Mesenteric fat pad (tissue), 1 donor: ENCODE measurements around the gene ROR2. TPM values are rescaled to one million over a fixed set of nuclear protein-coding genes. Genes with fewer than 3 reads are reported as not detected.
A peak's percentile ranks its signal among the peaks of the same experiment; 100 is the strongest.

Experiments used
- DNase-seq: peaks from one replicate; pipeline ENCODE4 v3.0.0-alpha.2; 2020; ENCODE audit warnings: low spot score
- total RNA-seq: library from RNA; stranded (reverse); fragmentation: NEBNext Ultra II Directional; extraction: Animal tissue kit (Norgen Biotek cat#: 25700); gene quantifications from one replicate; pipeline ENCODE4 v1.2.1, GENCODE V29; 2021
- donor health status: DM: yes; HTN: yes; CAD: no.

ROR2 gene
- total RNA-seq, 1 donor from 2014 or later = 9.5 TPM

DNA sequence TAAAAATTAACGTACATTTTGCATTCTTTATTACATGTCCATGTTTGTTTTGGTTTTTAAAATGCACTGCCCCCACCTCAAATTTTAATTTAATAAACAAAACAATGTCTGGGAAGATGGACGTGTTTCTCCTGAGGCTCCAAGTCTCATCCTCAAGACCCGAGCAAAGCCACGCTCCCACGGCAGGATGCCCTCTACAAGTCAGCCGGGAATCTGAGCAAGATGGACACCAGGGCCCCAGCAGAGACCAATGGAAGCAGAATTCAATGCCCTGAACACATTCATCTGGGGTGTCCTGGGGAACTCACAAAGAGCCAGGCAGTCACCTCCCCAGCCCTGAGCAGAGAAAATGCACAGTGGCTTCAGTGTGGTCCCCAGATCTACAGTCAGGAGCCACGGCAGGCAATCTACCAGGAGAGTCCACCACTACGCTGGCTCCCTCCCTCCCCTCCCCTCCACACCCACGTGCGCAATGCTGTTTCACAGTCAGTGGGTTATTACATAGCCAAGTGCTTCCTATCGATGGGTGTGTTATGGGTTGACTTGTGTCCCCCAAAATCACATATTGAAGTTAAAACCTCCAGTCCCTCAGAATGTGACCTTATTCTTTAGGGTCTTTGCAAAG is 129.8 kb downstream of the ROR2 start:
- DNase-seq = no peak

GRCh38 chr9:91818647-91819403 is 131.2 kb downstream of the ROR2 start:
- no peak for DNase-seq

- DNase-seq = no peak
Observed at GRCh38 chr9:91818225-91818585, 131.8 kb downstream of the ROR2 start.

- peak; percentile 69 for DNase-seq
Observed at GRCh38 chr9:91817493-91818224, 132.4 kb downstream of the ROR2 start.

DNA sequence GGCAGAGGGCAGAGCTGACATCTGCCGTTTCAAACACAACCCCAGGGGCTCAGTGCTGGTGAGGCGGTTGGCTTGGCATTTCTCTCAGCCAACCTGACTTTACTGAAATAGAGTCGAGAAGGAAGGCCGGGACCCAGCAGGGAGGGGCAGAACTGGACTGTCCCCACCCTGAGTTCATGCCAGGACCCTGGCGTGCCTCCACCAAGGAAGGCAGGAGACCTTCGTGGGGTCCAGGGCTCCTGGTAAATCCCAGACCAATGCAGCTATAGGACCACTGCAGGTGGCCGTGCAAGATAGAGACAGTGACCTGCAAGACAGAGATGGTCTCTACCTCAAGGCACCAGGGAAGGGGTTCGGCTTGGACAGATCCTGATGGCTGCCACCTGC is 132.9 kb downstream of the ROR2 start:
- no peak for DNase-seq

- DNase-seq = peak; percentile 80
Observed at GRCh38 chr9:91816356-91816755, 133.7 kb downstream of the ROR2 start.

- DNase-seq = peak; percentile 73
Observed at GRCh38 chr9:91815896-91816295, 134.1 kb downstream of the ROR2 start.

GRCh38 chr9:91814753-91815152 is 135.3 kb downstream of the ROR2 start:
- peak; percentile 85 for DNase-seq

DNA sequence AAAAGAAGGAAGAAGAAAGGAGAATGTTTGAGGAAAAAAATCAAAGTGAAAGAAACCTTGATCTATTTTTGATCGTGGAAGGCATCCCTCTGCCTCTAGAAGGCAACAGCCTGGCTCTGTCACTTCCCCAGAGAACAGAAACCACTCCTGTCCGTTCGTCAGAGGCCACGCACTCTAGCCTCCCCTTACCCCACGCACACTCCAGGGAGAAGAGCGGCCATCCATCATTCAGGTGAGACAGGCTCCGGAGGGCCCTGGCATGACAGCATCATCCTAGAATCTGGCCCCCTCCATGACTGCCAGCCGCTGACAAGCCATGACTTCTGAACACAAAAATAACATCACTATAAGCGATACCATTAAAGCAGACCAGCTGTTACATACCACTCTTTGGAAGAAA is 135.8 kb downstream of the ROR2 start:
- peak; percentile 28 for DNase-seq

- DNase-seq = peak; percentile 28
Observed at GRCh38 chr9:91813176-91813795, 136.7 kb downstream of the ROR2 start.

DNA sequence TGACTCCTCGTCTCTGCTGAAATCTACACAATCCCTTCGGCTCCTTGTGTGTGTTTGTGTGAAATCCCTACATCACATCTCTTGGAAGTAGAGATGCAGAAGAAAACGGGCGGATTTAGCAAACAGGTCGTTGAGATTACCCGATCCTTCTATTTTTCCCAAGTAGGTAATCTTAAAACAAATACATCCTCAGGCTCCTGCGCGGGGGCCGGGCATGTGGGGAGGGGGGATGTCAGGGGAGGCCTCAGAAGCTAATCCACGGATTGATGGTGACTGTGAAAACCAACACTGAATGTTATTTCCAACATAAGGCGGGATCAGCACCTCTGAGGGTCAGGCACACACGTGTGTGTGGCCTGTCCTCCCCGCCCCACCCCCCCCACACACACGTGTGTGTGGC is 137.8 kb downstream of the ROR2 start:
- peak; percentile 55 for DNase-seq

DNA sequence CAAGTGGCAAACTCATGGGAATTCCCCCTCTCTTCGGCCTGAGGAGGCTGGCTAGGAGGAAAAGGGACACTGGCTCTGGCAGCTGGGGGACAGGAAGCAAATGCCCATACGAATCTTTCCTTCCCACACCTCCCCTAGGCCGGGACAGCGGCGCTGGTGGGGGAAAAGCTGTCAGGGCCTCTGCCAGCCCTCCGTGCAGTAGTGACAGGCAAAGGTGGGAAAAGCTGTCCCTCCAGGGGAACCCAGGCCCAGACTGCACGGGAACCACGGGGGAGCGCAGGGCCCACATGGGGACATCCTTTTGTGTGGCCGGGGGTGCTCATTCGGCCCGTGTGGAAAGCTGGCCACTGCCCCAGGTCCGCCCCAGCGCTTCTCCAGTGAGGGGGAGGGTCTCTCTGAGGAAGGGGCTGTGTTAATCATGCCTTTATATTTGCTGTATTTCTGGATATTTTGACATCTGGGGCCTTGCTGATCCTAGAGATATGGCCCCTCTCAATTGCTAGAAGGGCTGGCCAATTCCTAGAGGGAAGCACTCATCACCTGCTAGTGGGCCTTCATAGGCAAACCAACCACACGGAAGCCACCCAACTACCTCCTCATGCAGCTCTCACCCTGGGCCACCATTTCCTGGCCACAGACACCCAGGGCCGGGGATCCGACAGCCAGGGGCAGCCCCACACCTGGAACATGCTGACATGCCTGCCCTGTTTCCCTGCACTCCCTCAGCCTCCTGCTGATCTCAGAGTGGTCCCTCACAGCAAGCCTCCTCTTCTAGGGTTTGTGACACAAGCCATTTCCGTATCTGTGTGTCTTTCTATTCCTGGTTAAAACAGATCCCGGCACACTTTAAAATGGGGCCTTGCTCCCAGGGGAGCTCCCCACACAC is 138.8 kb downstream of the ROR2 start:
- peak; percentile 78 for DNase-seq

- DNase-seq = peak; percentile 60
Observed at GRCh38 chr9:91810286-91810905, 139.6 kb downstream of the ROR2 start.

DNA sequence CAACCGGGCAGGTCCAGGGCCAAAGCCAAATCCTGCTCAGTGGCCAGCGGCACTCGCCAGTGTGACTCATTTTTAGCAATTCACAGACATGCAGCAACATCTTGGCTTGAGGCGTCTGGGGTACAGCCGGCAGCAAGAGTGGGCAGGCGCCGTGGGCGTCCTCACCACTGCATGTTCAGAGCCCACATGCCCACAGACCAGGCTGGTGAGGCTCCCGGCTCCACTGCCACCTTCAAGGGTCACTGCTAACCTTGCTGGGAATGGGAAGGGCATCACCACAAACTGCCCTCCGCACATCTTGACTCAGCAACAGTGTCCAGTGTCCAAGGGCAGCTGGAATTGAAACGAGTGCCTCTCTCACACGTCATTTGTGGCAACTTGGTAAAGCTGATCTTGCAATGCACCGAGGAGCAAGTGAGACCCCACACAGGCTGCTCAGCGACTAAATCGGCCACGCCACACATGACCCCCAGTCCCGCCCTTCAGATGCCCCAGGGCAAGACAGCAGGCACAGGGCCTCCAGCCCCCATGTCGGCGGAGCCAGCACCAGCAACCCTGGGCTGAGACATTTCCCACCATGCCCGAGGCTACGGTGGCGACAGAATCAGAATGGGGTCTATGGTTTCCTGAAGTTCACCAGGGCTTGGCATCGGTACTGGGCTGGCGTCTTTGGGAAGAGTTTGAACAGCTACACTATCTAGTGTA is 140.3 kb downstream of the ROR2 start:
- peak; percentile 73 for DNase-seq

DNA sequence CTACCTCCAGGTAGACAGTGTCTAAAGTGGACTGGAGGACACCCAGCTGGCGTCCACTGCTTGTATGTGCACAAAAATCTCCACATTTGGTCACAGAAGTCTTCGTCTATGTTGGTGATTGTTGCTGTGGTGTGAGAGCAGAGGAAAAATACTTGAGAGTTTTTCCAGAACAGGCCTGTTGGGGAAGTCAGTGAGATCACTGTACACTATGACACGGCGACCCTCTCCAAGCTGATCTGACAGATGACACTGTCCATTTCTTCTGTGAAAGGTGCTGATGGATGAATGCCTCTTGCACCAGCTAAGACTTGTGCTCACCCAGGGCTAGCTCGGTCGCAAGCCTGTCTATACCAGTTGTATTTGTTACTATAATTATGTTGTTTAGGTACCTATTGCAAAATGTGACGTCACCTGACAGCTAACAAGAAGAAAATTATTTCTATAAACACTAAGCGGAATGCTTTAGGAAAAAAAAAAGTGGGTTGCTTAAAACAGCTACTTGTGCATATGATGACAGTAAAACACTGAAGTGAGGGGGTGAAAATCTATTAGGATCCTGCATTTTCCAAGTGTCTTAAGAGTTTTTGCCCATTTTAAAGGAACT is 142.3 kb downstream of the ROR2 start:
- DNase-seq = peak; percentile 22

DNA sequence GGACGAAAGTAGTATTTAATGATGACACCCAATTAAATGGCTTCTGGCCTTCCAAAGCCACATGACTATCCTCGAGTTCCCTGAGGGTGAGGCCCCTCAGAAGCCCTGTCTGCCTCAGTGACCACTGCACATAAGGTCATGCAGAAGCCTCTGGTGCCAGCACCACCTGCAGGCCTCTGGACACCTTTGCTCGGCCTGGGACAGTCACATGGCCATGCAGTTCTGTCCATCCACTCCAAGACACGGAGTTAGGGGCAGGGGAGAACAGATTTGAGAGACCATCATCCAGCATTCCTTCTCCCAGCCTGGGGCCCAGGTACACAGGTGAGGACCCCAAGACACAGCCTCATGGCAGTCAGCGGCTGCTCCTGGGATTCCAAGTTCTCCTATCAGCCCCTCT is 145.0 kb downstream of the ROR2 start:
- DNase-seq = peak; percentile 65

DNA sequence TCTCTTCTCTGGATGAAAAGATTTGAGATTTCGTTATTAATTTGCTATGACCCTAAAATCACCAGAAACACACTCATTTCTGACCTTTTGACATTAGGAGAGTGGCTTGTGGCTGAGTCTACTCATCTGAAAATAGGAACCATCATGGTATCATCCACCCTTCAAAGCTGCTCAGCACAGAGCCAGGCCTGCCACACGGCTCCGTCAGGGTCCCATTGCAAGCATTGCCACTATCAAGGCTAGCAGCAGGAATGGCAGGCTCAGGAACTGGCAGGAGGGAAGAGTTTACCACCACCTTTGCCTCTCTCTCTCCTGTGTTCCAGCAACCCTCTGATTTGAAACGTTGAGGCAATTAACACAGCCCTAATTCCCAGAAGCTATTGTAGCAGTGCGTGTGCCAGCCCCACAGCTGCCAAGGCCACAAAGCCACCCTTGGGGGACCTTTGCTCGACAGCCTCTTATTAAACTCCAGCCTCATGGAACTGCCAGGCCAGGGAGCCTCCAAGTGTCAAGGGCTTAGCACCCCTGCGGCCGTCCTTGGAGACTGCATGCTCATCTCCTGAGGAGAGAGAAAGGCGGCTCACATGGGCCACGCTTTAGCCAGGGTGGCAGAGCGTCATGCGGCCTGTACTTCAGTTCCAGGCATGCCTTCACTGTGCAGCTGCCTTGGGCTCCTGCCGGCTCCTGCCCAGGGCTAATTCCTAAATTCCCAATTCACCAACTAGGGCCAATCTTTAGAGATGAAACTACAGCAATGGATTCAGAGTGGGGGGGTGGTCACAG is 145.9 kb downstream of the ROR2 start:
- peak; percentile 68 for DNase-seq

DNA sequence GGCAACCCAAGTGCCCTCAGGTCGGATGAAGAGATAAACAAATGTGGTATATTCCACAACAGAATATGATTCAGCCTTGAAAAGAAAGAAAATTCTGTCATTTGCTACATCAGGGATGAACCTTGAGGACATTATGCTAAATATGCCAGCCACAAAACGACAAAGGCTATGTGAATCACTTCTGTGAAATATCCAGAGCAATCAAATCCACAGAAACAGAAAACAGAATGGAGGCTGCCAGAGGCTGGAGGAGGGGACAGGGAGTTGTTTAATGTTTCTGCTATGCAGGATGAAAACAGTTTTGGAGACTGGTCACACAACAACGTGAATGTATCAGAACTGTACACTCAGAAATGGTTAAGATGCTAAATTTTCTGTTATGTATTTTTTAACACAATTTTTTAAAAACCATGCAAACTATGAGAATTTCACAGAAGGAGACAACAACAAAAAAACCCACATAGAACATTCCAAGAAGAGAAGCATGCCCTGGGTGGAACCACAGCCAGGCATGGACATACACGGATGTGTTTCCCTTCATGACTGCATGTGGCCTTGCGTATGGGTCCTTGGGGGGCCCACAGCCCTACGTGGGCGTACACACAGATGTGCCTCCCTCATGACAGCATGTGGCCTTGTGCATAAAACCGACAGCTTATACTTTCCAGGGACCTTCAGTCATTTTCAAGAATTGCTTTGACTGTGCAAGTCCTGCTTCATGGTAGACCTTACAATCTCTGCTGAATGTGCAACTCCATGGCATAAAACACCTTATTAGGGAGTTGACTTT is 146.7 kb downstream of the ROR2 start:
- DNase-seq = peak; percentile 62
